Measurements from ENCODE around the gene DAB1.

Gene DAB1

DNA sequence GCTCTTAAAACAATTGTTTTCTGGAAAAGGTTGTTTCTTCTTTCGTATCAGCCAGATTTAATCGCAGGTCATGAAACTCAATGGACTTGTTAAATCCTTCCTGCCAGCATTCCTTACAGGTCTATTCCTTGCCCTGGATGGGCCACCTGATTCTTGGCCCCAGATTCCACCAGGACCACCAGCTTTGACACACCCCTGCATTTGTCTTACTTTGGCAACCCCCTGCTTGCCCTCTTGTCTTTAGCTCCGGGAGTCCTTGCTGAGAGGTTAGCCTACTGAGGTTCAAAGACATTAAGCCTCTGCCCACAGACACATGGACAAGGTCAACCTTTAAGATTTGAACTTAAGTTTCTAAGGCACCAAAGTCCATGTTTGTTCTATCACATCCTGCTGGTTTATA, 27.1 kb upstream of the DAB1 start (continued):
- TF ChIP-seq, protein P1, sequence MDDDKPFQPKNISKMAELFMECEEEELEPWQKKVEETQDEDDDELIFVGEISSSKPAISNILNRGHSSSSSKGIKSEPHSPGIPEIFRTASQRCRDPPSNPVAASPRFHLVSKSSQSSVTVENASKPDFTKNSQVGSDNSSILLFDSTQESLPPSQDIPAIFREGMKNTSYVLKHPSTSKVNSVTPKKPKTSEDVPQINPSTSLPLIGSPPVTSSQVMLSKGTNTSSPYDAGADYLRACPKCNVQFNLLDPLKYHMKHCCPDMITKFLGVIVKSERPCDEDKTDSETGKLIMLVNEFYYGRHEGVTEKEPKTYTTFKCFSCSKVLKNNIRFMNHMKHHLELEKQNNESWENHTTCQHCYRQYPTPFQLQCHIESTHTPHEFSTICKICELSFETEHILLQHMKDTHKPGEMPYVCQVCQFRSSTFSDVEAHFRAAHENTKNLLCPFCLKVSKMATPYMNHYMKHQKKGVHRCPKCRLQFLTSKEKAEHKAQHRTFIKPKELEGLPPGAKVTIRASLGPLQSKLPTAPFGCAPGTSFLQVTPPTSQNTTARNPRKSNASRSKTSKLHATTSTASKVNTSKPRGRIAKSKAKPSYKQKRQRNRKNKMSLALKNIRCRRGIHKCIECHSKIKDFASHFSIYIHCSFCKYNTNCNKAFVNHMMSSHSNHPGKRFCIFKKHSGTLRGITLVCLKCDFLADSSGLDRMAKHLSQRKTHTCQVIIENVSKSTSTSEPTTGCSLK (tag by site-specific recombination; IDR thresholded peaks at IDR 0.05): no peak
- no peak for TF ChIP-seq ZNF366 (tag by site-specific recombination; conservative IDR thresholded peaks at IDR 0.05)
- TF ChIP-seq, protein P2, sequence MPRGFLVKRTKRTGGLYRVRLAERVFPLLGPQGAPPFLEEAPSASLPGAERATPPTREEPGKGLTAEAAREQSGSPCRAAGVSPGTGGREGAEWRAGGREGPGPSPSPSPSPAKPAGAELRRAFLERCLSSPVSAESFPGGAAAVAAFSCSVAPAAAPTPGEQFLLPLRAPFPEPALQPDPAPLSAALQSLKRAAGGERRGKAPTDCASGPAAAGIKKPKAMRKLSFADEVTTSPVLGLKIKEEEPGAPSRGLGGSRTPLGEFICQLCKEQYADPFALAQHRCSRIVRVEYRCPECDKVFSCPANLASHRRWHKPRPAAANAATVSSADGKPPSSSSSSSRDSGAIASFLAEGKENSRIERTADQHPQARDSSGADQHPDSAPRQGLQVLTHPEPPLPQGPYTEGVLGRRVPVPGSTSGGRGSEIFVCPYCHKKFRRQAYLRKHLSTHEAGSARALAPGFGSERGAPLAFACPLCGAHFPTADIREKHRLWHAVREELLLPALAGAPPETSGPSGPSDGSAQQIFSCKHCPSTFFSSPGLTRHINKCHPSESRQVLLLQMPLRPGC (tag by site-specific recombination; IDR thresholded peaks at IDR 0.05): no peak
- TF ChIP-seq BCL11B (tag by site-specific recombination; IDR thresholded peaks at IDR 0.05; ENCODE audit: low read depth): no peak

DNA sequence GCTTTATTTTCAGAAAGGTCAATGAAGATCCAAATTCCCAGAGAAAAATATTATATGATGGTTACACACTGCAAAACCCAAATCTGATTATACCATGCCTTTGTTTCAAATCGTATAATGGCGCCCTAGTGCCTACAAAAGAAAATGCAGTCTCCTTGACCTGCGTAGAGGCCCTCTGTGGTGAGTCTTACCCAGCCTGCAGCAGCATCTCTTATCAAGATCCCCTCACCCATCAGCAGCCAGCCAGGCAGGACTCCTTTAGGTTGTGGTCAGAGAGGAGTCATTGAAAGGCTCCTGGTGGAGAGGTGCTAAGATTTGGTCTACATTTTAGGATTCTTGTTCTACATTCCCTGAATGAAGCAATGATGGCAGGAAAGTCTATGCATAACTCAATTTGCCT, 23.7 kb upstream of the DAB1 start:
- Histone ChIP-seq H3K27ac (ENCODE audit: extremely low read depth, low read depth, low read length) (no peak overlapping the region), H3K9me3 (ENCODE audit: control insufficient read depth, insufficient read depth, low read depth, low read length) (no peaks in the 10 kb centered on the region), H3K4me3 (ENCODE audit: low read depth, low read length) (no peak overlapping the region), H3K4me1 (ENCODE audit: control insufficient read depth, insufficient read depth, low read length) (no peaks in the 10 kb centered on the region), H3K36me3 (ENCODE audit: control insufficient read depth in 2 of 2, insufficient read depth in 1 of 2, low read length in 2 of 2) (no peaks in the 10 kb centered on the region)
- TF ChIP-seq SP7 (tag by site-specific recombination; IDR thresholded peaks at IDR 0.05): no peak
- no peak for TF ChIP-seq OSR2 (tag by site-specific recombination; IDR thresholded peaks at IDR 0.05)
- no peak for TF ChIP-seq ZNF529 (tag by site-specific recombination; IDR thresholded peaks at IDR 0.05; ENCODE audit: insufficient replicate concordance)
- TF ChIP-seq ZNF214 (tag by site-specific recombination; IDR thresholded peaks at IDR 0.05; ENCODE audit: borderline replicate concordance): no peak
- no peak for TF ChIP-seq ZSCAN16 (tag by site-specific recombination; IDR thresholded peaks at IDR 0.05)
- no peak for TF ChIP-seq ZNF555 (tag by site-specific recombination; conservative IDR thresholded peaks at IDR 0.05)
- no peak for TF ChIP-seq ZNF311 (tag by site-specific recombination; IDR thresholded peaks at IDR 0.05; ENCODE audit: borderline replicate concordance)
- TF ChIP-seq ZNF426 (tag by site-specific recombination; IDR thresholded peaks at IDR 0.05): no peak
- TF ChIP-seq, protein P3, sequence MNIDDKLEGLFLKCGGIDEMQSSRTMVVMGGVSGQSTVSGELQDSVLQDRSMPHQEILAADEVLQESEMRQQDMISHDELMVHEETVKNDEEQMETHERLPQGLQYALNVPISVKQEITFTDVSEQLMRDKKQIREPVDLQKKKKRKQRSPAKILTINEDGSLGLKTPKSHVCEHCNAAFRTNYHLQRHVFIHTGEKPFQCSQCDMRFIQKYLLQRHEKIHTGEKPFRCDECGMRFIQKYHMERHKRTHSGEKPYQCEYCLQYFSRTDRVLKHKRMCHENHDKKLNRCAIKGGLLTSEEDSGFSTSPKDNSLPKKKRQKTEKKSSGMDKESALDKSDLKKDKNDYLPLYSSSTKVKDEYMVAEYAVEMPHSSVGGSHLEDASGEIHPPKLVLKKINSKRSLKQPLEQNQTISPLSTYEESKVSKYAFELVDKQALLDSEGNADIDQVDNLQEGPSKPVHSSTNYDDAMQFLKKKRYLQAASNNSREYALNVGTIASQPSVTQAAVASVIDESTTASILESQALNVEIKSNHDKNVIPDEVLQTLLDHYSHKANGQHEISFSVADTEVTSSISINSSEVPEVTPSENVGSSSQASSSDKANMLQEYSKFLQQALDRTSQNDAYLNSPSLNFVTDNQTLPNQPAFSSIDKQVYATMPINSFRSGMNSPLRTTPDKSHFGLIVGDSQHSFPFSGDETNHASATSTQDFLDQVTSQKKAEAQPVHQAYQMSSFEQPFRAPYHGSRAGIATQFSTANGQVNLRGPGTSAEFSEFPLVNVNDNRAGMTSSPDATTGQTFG (tag by site-specific recombination; IDR thresholded peaks at IDR 0.05; ENCODE audit: borderline replicate concordance): no peak
- no peak for TF ChIP-seq ZBTB48 (tag by site-specific recombination; IDR thresholded peaks at IDR 0.05)
- TF ChIP-seq, protein P4, sequence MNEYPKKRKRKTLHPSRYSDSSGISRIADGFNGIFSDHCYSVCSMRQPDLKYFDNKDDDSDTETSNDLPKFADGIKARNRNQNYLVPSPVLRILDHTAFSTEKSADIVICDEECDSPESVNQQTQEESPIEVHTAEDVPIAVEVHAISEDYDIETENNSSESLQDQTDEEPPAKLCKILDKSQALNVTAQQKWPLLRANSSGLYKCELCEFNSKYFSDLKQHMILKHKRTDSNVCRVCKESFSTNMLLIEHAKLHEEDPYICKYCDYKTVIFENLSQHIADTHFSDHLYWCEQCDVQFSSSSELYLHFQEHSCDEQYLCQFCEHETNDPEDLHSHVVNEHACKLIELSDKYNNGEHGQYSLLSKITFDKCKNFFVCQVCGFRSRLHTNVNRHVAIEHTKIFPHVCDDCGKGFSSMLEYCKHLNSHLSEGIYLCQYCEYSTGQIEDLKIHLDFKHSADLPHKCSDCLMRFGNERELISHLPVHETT (tag by site-specific recombination; IDR thresholded peaks at IDR 0.05): no peak
- TF ChIP-seq ZNF791 (tag by site-specific recombination; IDR thresholded peaks at IDR 0.05): no peak
- TF ChIP-seq, protein P5, sequence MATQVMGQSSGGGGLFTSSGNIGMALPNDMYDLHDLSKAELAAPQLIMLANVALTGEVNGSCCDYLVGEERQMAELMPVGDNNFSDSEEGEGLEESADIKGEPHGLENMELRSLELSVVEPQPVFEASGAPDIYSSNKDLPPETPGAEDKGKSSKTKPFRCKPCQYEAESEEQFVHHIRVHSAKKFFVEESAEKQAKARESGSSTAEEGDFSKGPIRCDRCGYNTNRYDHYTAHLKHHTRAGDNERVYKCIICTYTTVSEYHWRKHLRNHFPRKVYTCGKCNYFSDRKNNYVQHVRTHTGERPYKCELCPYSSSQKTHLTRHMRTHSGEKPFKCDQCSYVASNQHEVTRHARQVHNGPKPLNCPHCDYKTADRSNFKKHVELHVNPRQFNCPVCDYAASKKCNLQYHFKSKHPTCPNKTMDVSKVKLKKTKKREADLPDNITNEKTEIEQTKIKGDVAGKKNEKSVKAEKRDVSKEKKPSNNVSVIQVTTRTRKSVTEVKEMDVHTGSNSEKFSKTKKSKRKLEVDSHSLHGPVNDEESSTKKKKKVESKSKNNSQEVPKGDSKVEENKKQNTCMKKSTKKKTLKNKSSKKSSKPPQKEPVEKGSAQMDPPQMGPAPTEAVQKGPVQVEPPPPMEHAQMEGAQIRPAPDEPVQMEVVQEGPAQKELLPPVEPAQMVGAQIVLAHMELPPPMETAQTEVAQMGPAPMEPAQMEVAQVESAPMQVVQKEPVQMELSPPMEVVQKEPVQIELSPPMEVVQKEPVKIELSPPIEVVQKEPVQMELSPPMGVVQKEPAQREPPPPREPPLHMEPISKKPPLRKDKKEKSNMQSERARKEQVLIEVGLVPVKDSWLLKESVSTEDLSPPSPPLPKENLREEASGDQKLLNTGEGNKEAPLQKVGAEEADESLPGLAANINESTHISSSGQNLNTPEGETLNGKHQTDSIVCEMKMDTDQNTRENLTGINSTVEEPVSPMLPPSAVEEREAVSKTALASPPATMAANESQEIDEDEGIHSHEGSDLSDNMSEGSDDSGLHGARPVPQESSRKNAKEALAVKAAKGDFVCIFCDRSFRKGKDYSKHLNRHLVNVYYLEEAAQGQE (tag by site-specific recombination; IDR thresholded peaks at IDR 0.05): no peak
- no peak for TF ChIP-seq ZNF302 (tag by site-specific recombination; IDR thresholded peaks at IDR 0.05; ENCODE audit: low read depth)
- no peak for TF ChIP-seq ZBTB21 (tag by site-specific recombination; IDR thresholded peaks at IDR 0.05)
- TF ChIP-seq ZNF202 (tag by site-specific recombination; IDR thresholded peaks at IDR 0.05; ENCODE audit: borderline replicate concordance): no peak
- TF ChIP-seq, protein P6, sequence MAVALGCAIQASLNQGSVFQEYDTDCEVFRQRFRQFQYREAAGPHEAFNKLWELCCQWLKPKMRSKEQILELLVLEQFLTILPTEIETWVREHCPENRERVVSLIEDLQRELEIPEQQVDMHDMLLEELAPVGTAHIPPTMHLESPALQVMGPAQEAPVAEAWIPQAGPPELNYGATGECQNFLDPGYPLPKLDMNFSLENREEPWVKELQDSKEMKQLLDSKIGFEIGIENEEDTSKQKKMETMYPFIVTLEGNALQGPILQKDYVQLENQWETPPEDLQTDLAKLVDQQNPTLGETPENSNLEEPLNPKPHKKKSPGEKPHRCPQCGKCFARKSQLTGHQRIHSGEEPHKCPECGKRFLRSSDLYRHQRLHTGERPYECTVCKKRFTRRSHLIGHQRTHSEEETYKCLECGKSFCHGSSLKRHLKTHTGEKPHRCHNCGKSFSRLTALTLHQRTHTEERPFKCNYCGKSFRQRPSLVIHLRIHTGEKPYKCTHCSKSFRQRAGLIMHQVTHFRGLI (tag by site-specific recombination; IDR thresholded peaks at IDR 0.05): no peak
- TF ChIP-seq ZNF629 (tag by site-specific recombination; IDR thresholded peaks at IDR 0.05): no peak
- POLR2A ChIA-PET: no interaction called here
- CTCF ChIA-PET: no interaction called here
